Transverse colon (tissue), 4 donors: ENCODE data around the gene AVEN. TPM values are rescaled to one million over a fixed set of nuclear protein-coding genes. Genes with fewer than 3 reads are reported as not detected.

Experiments used
- DNase-seq: peaks from one replicate; pipeline ENCODE4 v3.0.0-alpha.2; 2019
- H3K27ac ChIP-seq, 4 donors: fragments of 200-600 bp; sonication (generic); 2 replicates each; pipeline ENCODE4 v1.5.1; 2016 to 2018; ENCODE audit warnings: inconsistent platforms in 4 of 4
- H3K27me3 ChIP-seq: fragments of 200-600 bp; sonication (generic); 2 replicates; pipeline ENCODE4 v1.5.1; 2017; ENCODE audit warnings: inconsistent platforms
- H3K36me3 ChIP-seq, 4 donors: fragments of 200-600 bp; sonication (generic); 2 replicates each; pipeline ENCODE4 v1.5.1; 2017 to 2019; ENCODE audit warnings: inconsistent platforms in 4 of 4
- H3K4me1 ChIP-seq, 4 donors: fragments of 200-600 bp; sonication (generic); 2 replicates each; pipeline ENCODE4 v1.5.1; 2017 to 2020; ENCODE audit warnings: inconsistent platforms in 4 of 4
- H3K4me3 ChIP-seq, 4 donors: fragments of 200-600 bp; sonication (generic); 1 replicate in 1 of 4; 2 replicates in 3 of 4; pipeline versions ENCODE4 v1.5.1 to v1.6.1; 2017 to 2019; ENCODE audit warnings: inconsistent platforms in 4 of 4
- H3K9me3 ChIP-seq, 2 donors: fragments of 200-600 bp; sonication (generic); 2 replicates each; pipeline ENCODE4 v1.5.1; 2017 to 2019; ENCODE audit warnings: inconsistent platforms in 2 of 2
- EP300 ChIP-seq: sonication (generic); formaldehyde crosslinking; IDR thresholded peaks from one replicate; pipeline ENCODE4 v1.6.1; 2017; ENCODE audit warnings: antibody characterized with exemption, low read depth
- POLR2A ChIP-seq: fragments of 450-650 bp; IDR thresholded peaks from one replicate; pipeline ENCODE4 v1.6.1; 2016; ENCODE audit warnings: antibody characterized with exemption, mild to moderate bottlenecking, moderate library complexity
- POLR2AphosphoS5 ChIP-seq, 3 donors: sonication (generic); formaldehyde crosslinking; IDR thresholded peaks; one replicate each; pipeline ENCODE4 v1.6.1; 2016; ENCODE audit warnings: antibody characterized with exemption in 3 of 3
- WGBS, 2 donors: methylation state at CpG; one replicate each; pipeline ENCODE4 v1.1.5; 2018; ENCODE audit warnings: low coverage in 1 of 2; 5-methylcytosine and 5-hydroxymethylcytosine counted together
- in situ Hi-C, 4 donors: fragments of 200-750 bp; cut with MboI; loops; one replicate each; pipeline versions ENCODE4 v1.15.0 to v1.15.1; 2017; ENCODE audit warnings: low sequenced_read_pairs in 3 of 4, low pct_ligation_motif_present in 1 of 4, low pct_unique_long_range_greater_than_20kb in 1 of 4
- intact Hi-C: fragments of 100-400 bp; cut with DNase I; formaldehyde crosslinking; loops from one replicate; pipeline ENCODE4 v1.15.1; 2023; ENCODE audit warnings: low total_unique reads
- total RNA-seq, 4 donors: library from RNA; depleted of rRNA; stranded (reverse); fragments of >200 nt; gene quantifications; one replicate each; pipeline ENCODE4 v1.1.0, GENCODE V29; 2016
- TF ChIP-seq, protein P1 (sequence below), 5 experiments: fragments of 200-600 bp in 3 of 5; fragments of 450-650 bp in 2 of 5; sonication (generic) in 3 of 5; IDR thresholded peaks; 1 replicate in 2 of 5; 2 replicates in 3 of 5; pipeline ENCODE4 v1.5.1; 2016 to 2017; ENCODE audit warnings: antibody characterized with exemption in 5 of 5, inconsistent platforms in 3 of 5, mild to moderate bottlenecking in 2 of 5, moderate library complexity in 1 of 5

Gene AVEN, protein sequence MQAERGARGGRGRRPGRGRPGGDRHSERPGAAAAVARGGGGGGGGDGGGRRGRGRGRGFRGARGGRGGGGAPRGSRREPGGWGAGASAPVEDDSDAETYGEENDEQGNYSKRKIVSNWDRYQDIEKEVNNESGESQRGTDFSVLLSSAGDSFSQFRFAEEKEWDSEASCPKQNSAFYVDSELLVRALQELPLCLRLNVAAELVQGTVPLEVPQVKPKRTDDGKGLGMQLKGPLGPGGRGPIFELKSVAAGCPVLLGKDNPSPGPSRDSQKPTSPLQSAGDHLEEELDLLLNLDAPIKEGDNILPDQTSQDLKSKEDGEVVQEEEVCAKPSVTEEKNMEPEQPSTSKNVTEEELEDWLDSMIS
- total RNA-seq = 10 to 100 TPM in 1 of 4 donors, 1 to 10 TPM in 3; 4.9 to 21.3 (median 7.6) TPM

DNA sequence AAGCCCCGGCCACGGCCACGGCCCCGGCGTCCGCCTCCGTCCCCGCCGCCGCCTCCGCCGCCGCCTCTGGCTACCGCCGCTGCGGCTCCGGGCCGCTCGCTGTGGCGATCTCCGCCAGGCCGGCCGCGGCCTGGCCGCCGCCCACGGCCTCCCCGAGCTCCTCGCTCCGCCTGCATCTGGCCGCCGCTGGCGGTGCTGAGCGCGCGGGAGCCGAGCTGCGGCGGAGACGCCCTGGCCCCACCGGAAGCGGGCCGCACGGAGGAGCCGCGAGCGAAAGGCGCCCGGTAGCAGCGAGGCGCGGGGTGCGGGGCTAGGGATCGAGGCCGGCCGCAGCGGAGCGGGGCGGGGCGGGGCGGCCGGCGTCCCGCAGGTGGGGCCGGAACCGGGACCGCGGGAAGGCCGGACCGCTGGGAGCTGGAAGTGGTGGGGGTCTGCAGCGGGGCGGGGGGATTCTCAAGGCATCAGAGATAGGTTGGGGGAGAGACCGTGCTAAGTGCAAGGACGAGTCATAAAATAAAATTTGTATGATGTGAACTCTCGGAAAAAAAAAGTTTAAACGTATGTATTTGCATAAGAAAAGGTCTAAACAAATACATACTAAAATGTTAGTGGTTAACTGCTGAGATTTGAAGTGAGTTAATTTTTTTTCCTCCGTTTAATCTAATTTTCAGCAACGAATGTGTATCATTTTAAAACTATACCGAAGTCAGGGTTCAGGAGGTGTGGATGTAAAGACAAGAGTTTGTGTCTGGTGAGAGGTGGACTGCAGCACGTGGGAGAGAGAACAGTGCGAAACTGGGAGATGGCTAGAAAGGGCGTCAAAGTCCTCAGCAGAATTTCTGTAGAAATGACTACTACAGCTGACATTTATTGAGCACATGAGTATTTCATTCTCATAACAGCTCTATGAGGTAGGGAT is at the start of gene AVEN:
AVEN (minus strand) TSS at position 334 of the 919 bp plus-strand sequence; CDS start at position 176, 158 bp downstream.
- Histone ChIP-seq H3K27ac (peak within 1 kb of the TSS; percentile 89 to 96 (median 94)), H3K4me3 (peak within 1 kb of the TSS; percentile 62 to 83 (median 74)), H3K36me3 (no peaks in the 10 kb centered on the region), H3K27me3 (no peaks in the 10 kb centered on the region), H3K9me3 (no peaks in the 10 kb centered on the region), H3K4me1 (peaks cover 12 to 25% (median 13%) of the 10 kb centered on the region in 4 donors)
- in situ Hi-C loops = no loop called here
- peak; percentile 67 for DNase-seq
- intact Hi-C loops = no loop called here
- TF ChIP-seq EP300 (no peak), POLR2AphosphoS5 (IDR thresholded peaks at IDR 0.05) (peak in 1 of 3 donors; percentile 3), POLR2A (no peak)
- TF ChIP-seq, protein P1, sequence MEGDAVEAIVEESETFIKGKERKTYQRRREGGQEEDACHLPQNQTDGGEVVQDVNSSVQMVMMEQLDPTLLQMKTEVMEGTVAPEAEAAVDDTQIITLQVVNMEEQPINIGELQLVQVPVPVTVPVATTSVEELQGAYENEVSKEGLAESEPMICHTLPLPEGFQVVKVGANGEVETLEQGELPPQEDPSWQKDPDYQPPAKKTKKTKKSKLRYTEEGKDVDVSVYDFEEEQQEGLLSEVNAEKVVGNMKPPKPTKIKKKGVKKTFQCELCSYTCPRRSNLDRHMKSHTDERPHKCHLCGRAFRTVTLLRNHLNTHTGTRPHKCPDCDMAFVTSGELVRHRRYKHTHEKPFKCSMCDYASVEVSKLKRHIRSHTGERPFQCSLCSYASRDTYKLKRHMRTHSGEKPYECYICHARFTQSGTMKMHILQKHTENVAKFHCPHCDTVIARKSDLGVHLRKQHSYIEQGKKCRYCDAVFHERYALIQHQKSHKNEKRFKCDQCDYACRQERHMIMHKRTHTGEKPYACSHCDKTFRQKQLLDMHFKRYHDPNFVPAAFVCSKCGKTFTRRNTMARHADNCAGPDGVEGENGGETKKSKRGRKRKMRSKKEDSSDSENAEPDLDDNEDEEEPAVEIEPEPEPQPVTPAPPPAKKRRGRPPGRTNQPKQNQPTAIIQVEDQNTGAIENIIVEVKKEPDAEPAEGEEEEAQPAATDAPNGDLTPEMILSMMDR (IDR thresholded peaks at IDR 0.05) = no peak
- WGBS, 2 donors = 0 to 1% methylated on average over 12 to 55 of the region's 82 CpGs

DNA sequence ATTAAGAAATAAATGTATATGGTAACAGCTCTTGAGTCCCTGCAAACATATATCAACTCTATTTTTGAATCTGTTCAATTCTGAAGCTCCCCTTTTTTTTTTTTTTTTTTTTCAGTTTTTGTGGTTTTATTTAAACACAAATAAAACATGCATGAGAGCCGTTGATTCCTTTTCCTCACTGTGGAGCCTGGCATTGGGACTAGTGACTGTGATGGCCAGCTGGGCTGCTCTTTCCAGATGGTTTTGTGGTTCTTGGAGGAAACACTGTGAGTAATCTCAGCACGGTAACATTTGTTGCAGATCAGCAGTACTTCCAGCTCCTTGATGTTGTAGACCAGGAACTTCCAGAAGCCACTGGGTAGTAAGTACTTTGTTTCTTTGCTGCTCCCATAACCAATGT is 46.7 kb upstream of the AVEN start:
- H3K27me3 ChIP-seq = no peaks in the 10 kb centered on the region
- no peaks in the 10 kb centered on the region for H3K9me3 ChIP-seq
- no peak for DNase-seq
- TF ChIP-seq POLR2A (no peak), EP300 (no peak), POLR2AphosphoS5 (IDR thresholded peaks at IDR 0.05) (no peak)
- TF ChIP-seq, protein P1 (IDR thresholded peaks at IDR 0.05) = no peak
- WGBS, 2 donors = 81 to 100% methylated on average over 1 to 2 of the region's 2 CpGs
- in situ Hi-C loops = loop anchor here in 3 of 4 donors (25.0 kb wide), 3 partner anchors 252 to 502 kb away; partner anchors contain the start of genes LPCAT4 (in 2 of the 3), GOLGA8B (in 1 of the 3), NOP10 (in 1 of the 3) and NUTM1 (in 1 of the 3)
- no peak overlapping the region for H3K27ac ChIP-seq
- intact Hi-C loops = no loop called here
- peaks cover 0 to 34% (median 7%) of the 10 kb centered on the region in 4 donors for H3K36me3 ChIP-seq
- H3K4me3 ChIP-seq = no peak overlapping the region
- peaks cover 0 to 7% (median 0%) of the 10 kb centered on the region in 4 donors for H3K4me1 ChIP-seq

DNA sequence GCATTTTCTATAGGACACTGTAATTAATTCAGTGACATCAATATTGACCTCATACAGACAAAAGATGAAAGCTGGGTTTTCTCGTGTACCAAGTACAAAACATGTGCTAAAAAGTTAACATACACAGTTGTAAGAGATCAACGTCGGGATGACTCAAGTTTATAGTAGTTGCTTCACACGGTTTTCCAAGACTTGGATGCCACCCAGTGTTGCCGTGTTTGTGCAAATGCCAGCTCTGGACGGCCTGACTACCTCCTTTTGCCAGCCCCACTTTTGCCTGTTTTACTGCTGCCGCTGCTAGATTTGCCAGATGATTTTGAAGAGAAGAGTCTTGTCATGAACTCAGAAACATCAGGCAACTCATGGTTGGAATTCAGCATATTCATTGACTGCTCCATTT is 45.1 kb upstream of the AVEN start:
- in situ Hi-C loops (loop anchor here in 3 of 4 donors (25.0 kb wide), 3 partner anchors 253 to 503 kb away; partner anchors contain the start of genes LPCAT4 (in 2 of the 3), GOLGA8B (in 1 of the 3), NOP10 (in 1 of the 3) and NUTM1 (in 1 of the 3)), intact Hi-C loops (no loop called here)
- peak; percentile 53 for DNase-seq

More for the DNA sequence above, 45.1 kb upstream of the AVEN start:
- H3K27me3 ChIP-seq = no peaks in the 10 kb centered on the region
- 14 to 35% methylated on average over 1 to 7 of the region's 7 CpGs for WGBS, 2 donors
- H3K4me3 ChIP-seq = no peak overlapping the region
- peak overlapping the region in 1 of 4 donors; percentile 46 for H3K27ac ChIP-seq
- H3K36me3 ChIP-seq = peaks cover 0 to 28% (median 7%) of the 10 kb centered on the region in 4 donors
- H3K4me1 ChIP-seq = peaks cover 0 to 17% (median 0%) of the 10 kb centered on the region in 4 donors
- TF ChIP-seq POLR2AphosphoS5 (IDR thresholded peaks at IDR 0.05) (no peak), POLR2A (no peak), EP300 (no peak)
- TF ChIP-seq, protein P1 (IDR thresholded peaks at IDR 0.05) = no peak
- no peaks in the 10 kb centered on the region for H3K9me3 ChIP-seq
